HepG2 (cell line): Measurements from ENCODE around the gene KRT17. TPM values are rescaled to one million over a fixed set of nuclear protein-coding genes. Genes with fewer than 3 reads are reported as not detected.

Experiments used
- ATAC-seq: fragments of 200-7000 bp; cut with Tn5 transposase; 3 replicates; pipeline ENCODE4 v1.9.1; 2020; ENCODE audit warnings: mild to moderate bottlenecking, moderate library complexity
- BruUV-seq: library from RNA; stranded (reverse); fragments of 400-500 nt; replicated peaks from 2 replicates; lab custom pipeline; 2021; lab: Mats Ljungman, UMichigan
- CTCF ChIA-PET: fragments of 300-600 bp; formaldehyde crosslinking; extraction: SDS; loops from one replicate; lab custom pipeline; 2021; ENCODE audit warnings: low total read pairs, inconsistent platforms, low intra/inter-chr PET ratio; lab: Yijun Ruan, JAX
- POLR2A ChIA-PET: fragments of 350-600 bp; sonication (Branson Sonifier 250); formaldehyde crosslinking; loops from one replicate; lab custom pipeline; 2020; ENCODE audit warnings: antibody characterized with exemption, inconsistent platforms; lab: Yijun Ruan, JAX
- DNase-seq: peaks from one replicate; pipeline ENCODE4 v3.0.0-alpha.2; 2015; ENCODE audit warnings: low spot score
- FAIRE-seq: peaks from 3 replicates; lab custom pipeline; 2011; peaks lifted over from hg19 to GRCh38; lab: Jason Lieb, UNC
- H2AFZ ChIP-seq: one replicate; pipeline ENCODE4 v1.6.1; 2011; ENCODE audit warnings: low read length, inconsistent platforms
- H3K27ac ChIP-seq: fragments of 300-600 bp; 3 replicates; pipeline ENCODE4 v1.8.0; 2011; ENCODE audit warnings: mixed run types, mild to moderate bottlenecking, mixed read lengths, low read length, inconsistent platforms; ENCODE audit not compliant: insufficient read depth; ENCODE audit errors: extremely low read length
- H3K27me3 ChIP-seq, 2 experiments: fragments of 200-600 bp in 1 of 2; 2 replicates in 1 of 2; 3 replicates in 1 of 2; pipeline versions ENCODE4 v1.6.0 to v1.8.0; 2011; ENCODE audit warnings: low read length in 2 of 2, mild to moderate bottlenecking in 2 of 2, moderate library complexity in 2 of 2, inconsistent platforms in 1 of 2; ENCODE audit not compliant: insufficient read depth in 2 of 2, control insufficient read depth in 1 of 2
- H3K36me3 ChIP-seq, 2 experiments: fragments of 200-600 bp in 1 of 2; replicated peaks in 1 of 2; 2 replicates in 1 of 2; 3 replicates in 1 of 2; pipeline versions ENCODE4 v1.5.1 to v1.8.0; 2011; ENCODE audit warnings: low read length in 2 of 2, inconsistent platforms in 1 of 2; ENCODE audit not compliant: insufficient read depth in 2 of 2, control insufficient read depth in 1 of 2
- H3K4me1 ChIP-seq: 2 replicates; pipeline ENCODE4 v1.5.1; 2012; ENCODE audit warnings: low read length, inconsistent platforms; ENCODE audit not compliant: insufficient read depth
- H3K4me2 ChIP-seq: 2 replicates; pipeline ENCODE4 v1.6.0; 2011; ENCODE audit warnings: low read depth, low read length, inconsistent platforms
- H3K4me3 ChIP-seq, 3 experiments: fragments of 200-600 bp in 1 of 3; sonication (generic), shearing (Covaris generic) in 1 of 3; replicated peaks in 1 of 3; 2 replicates each; pipeline ENCODE4 v1.5.1; 2011 to 2016; ENCODE audit warnings: low read length in 3 of 3, inconsistent platforms in 2 of 3, low read depth in 2 of 3, mild to moderate bottlenecking in 2 of 3, control low read depth in 1 of 3, mixed read lengths in 1 of 3; ENCODE audit not compliant: insufficient read depth in 1 of 3
- H3K79me2 ChIP-seq: one replicate; pipeline ENCODE4 v1.6.1; 2011; ENCODE audit warnings: low read length, inconsistent platforms; ENCODE audit not compliant: insufficient read depth
- H3K9ac ChIP-seq: 2 replicates; pipeline ENCODE4 v1.6.0; 2011; ENCODE audit warnings: mild to moderate bottlenecking, low read depth, low read length, inconsistent platforms; ENCODE audit not compliant: insufficient read depth
- H3K9me3 ChIP-seq: 2 replicates; pipeline ENCODE4 v1.5.1; 2012; ENCODE audit warnings: mild to moderate bottlenecking, low read length
- H4K20me1 ChIP-seq: 2 replicates; pipeline ENCODE4 v1.6.0; 2011; ENCODE audit warnings: inconsistent platforms, mild to moderate bottlenecking, low read length, moderate library complexity; ENCODE audit not compliant: insufficient read depth
- HMGXB3 ChIP-seq: sonication (generic); formaldehyde crosslinking; IDR thresholded peaks from 2 replicates; pipeline ENCODE4 v1.4.0; 2020; ENCODE audit warnings: missing genetic modification reagents, borderline replicate concordance
- HOXD1 ChIP-seq: sonication (generic); formaldehyde crosslinking; IDR thresholded peaks from 2 replicates; pipeline ENCODE4 v1.5.0; 2020; ENCODE audit warnings: missing genetic modification reagents
- KLF12 ChIP-seq: sonication (generic); formaldehyde crosslinking; IDR thresholded peaks from 2 replicates; pipeline ENCODE4 v1.4.0; 2020; ENCODE audit warnings: missing genetic modification reagents, borderline replicate concordance
- PHF8 ChIP-seq: sonication (generic); formaldehyde crosslinking; IDR thresholded peaks from 2 replicates; pipeline ENCODE4 v1.5.0; 2020; ENCODE audit warnings: missing genetic modification reagents
- RERE ChIP-seq: IDR thresholded peaks from 2 replicates; pipeline ENCODE4 v1.6.1; 2016; ENCODE audit warnings: low read depth, missing genetic modification reagents, missing compliant biosample characterization
- SETDB1 ChIP-seq: sonication (generic); formaldehyde crosslinking; IDR thresholded peaks from 2 replicates; pipeline ENCODE4 v1.5.1; 2020; ENCODE audit warnings: missing genetic modification reagents, mild to moderate bottlenecking, borderline replicate concordance
- SP2 ChIP-seq: sonication (generic); formaldehyde crosslinking; IDR thresholded peaks from 2 replicates; pipeline ENCODE4 v1.5.1; 2020; ENCODE audit warnings: mild to moderate bottlenecking, missing genetic modification reagents
- ZBTB7B ChIP-seq: sonication (generic); formaldehyde crosslinking; IDR thresholded peaks from 2 replicates; pipeline ENCODE4 v1.4.0; 2020; ENCODE audit warnings: missing genetic modification reagents
- ZFP37 ChIP-seq: sonication (generic); formaldehyde crosslinking; IDR thresholded peaks from 2 replicates; pipeline ENCODE4 v1.4.0; 2020; ENCODE audit warnings: missing genetic modification reagents, borderline replicate concordance
- ZNF430 ChIP-seq: sonication (generic); formaldehyde crosslinking; IDR thresholded peaks from 2 replicates; pipeline ENCODE4 v1.9.0; 2021; ENCODE audit warnings: mild to moderate bottlenecking, missing genetic modification reagents
- ZNF572 ChIP-seq: sonication (generic); formaldehyde crosslinking; IDR thresholded peaks from 2 replicates; pipeline ENCODE4 v1.5.1; 2020; ENCODE audit warnings: mild to moderate bottlenecking, missing genetic modification reagents
- ZNF747 ChIP-seq: sonication (generic); formaldehyde crosslinking; IDR thresholded peaks from 2 replicates; pipeline ENCODE4 v1.8.1; 2023; ENCODE audit warnings: missing genetic modification reagents, mild to moderate bottlenecking, borderline replicate concordance
- ZNF784 ChIP-seq: sonication (generic); formaldehyde crosslinking; IDR thresholded peaks from 2 replicates; pipeline ENCODE4 v1.5.1; 2020; ENCODE audit warnings: missing genetic modification reagents, mild to moderate bottlenecking, borderline replicate concordance
- WGBS: methylation state at CpG from one replicate; pipeline ENCODE4 v1.1.6; 2017; ENCODE audit warnings: low lambda C conversion rate; 5-methylcytosine and 5-hydroxymethylcytosine counted together
- in situ Hi-C: cut with HindIII; loops from 2 replicates; pipeline ENCODE4 v1.10.0; 2017; ENCODE audit warnings: low pct_unique_long_range_greater_than_20kb; ENCODE audit not compliant: extremely low pct_ligation_motif_present
- intact Hi-C: fragments of 100-400 bp; cut with micrococcal nuclease; formaldehyde crosslinking; loops from one replicate; pipeline ENCODE4 v1.10.0; 2022; ENCODE audit not compliant: unreplicated experiment
- polyA plus RNA-seq, 8 experiments: library from polyadenylated mRNA; depleted of rRNA in 3 of 8; stranded (reverse) in 7 of 8; unstranded in 1 of 8; fragments of >200 nt; fragmentation: Illumina TruSeq in 4 of 8; extraction: Trizol in 4 of 8; gene quantifications; 2 replicates each; pipeline versions ENCODE4 v1.2.1 to v1.2.3, GENCODE V29; 2011 to 2016; ENCODE audit warnings: low read depth in 4 of 8, missing spikeins in 1 of 8, mixed read lengths in 1 of 8; ENCODE audit not compliant: insufficient read depth in 1 of 8
- total RNA-seq, 5 experiments: library from RNA; depleted of rRNA; stranded (reverse); fragments of >200 nt; fragmentation: Illumina TruSeq; extraction: Trizol; gene quantifications; 2 replicates each; pipeline ENCODE4 v1.2.3, GENCODE V29; 2016; ENCODE audit warnings: low read depth in 1 of 5

Gene KRT17
- total and polyA plus RNA-seq, 2 of the 13 experiments (the other 11 are each of a cell fraction or from before 2014, with no cell fraction given), result 0.38 to 0.82 TPM

GRCh38 chr17:41617698-41618097, 6.7 kb downstream of the KRT17 start:
- FAIRE-seq, result no peak
- POLR2A ChIA-PET, result no interaction called here

More at GRCh38 chr17:41617698-41618097, 6.7 kb downstream of the KRT17 start:
- Histone ChIP-seq H3K36me3 (no peaks in the 10 kb centered on the region), H3K27ac (no peak overlapping the region), H3K79me2 (no peaks in the 10 kb centered on the region), H4K20me1 (no peaks in the 10 kb centered on the region), H3K4me2 (no peak overlapping the region), H3K9me3 (no peaks in the 10 kb centered on the region), H3K27me3 (peaks cover 10 to 51% of the 10 kb centered on the region in 2 experiments; a peak in 4 of 5 replicates), H3K4me1 (no peaks in the 10 kb centered on the region), H3K4me3 (no peak overlapping the region), H3K9ac (no peak overlapping the region), H2AFZ (no peak overlapping the region)
- no peak; the same call in 2 of the 3 replicates for ATAC-seq
- TF ChIP-seq ZNF784 (CRISPR knock-in tag), result no peak
- TF ChIP-seq HOXD1 (CRISPR knock-in tag), result no peak
- no peak for TF ChIP-seq ZNF572 (CRISPR knock-in tag)
- TF ChIP-seq ZFP37, result no peak
- no peak for TF ChIP-seq KLF12 (CRISPR knock-in tag)
- TF ChIP-seq ZBTB7B (CRISPR knock-in tag), result no peak
- TF ChIP-seq PHF8 (CRISPR knock-in tag), result no peak
- no peak for TF ChIP-seq RERE (CRISPR knock-in tag)
- TF ChIP-seq HMGXB3 (CRISPR knock-in tag), result no peak
- TF ChIP-seq ZNF430 (CRISPR knock-in tag), result no peak
- no peak for TF ChIP-seq ZNF747 (CRISPR knock-in tag)
- no peak for TF ChIP-seq SETDB1
- TF ChIP-seq SP2 (CRISPR knock-in tag), result no peak
- 0% methylated on average over 5 of the region's 11 CpGs for WGBS
- in situ Hi-C loops, result no loop called here
- CTCF ChIA-PET, result no interaction called here
- intact Hi-C loops, result no loop called here
- BruUV-seq, result no TSS peak
- DNase-seq, result no peak
